Breast epithelium (tissue), 3 donors: Measurements from ENCODE around the gene SRPX.

Experiments used
- POLR2A ChIP-seq: fragments of 450-650 bp; IDR thresholded peaks from one replicate; pipeline ENCODE4 v1.6.1; 2016; ENCODE audit warnings: antibody characterized with exemption, mild to moderate bottlenecking, moderate library complexity
- POLR2AphosphoS5 ChIP-seq, 3 donors: sonication (generic); formaldehyde crosslinking; IDR thresholded peaks; one replicate each; pipeline ENCODE4 v1.6.1; 2017; ENCODE audit warnings: antibody characterized with exemption in 3 of 3
- TF ChIP-seq, protein P1 (sequence below), 3 donors: fragments of 450-650 bp; IDR thresholded peaks; one replicate each; pipeline ENCODE4 v1.5.1; 2016 to 2017; ENCODE audit warnings: antibody characterized with exemption in 3 of 3, mild to moderate bottlenecking in 3 of 3, moderate library complexity in 3 of 3

DNA sequence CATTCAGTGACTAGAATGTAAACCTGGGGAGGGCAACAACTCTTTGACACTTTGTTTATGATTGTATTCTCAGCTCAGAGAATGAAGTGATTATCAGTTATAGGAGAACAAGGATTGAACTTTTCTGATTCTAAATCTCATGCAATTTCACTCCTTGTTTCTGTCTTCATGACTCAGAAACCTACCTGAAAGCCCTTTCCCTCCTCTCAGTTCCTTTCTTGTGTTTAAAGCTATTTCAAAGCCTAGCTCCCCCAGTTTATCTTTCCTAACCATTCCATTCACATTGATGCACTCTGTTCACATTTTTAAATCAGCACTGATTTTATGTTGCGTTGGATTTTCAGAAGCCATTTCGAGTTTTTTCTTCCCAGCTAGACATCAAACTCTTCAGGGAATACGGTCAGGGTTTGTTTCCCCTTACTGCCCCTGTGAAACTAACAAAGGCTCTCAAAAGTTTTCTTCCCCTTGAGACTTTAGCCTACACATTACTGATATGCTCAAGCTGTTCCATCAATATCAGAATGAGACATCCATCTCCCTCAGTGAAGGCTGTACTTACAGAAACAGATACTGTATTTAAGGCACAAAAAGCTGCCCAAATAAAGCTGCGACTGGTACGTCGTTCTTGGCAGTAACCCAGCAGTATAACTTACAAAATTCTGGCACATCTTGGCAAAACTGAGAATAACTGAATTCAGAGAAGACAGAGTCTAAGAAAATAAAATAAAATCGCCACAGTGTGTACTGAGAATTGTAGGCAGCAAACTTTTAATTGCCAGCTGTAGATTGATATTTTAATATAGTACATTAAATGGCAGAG lies 31.0 kb downstream of the SRPX start:
- TF ChIP-seq, protein P1, sequence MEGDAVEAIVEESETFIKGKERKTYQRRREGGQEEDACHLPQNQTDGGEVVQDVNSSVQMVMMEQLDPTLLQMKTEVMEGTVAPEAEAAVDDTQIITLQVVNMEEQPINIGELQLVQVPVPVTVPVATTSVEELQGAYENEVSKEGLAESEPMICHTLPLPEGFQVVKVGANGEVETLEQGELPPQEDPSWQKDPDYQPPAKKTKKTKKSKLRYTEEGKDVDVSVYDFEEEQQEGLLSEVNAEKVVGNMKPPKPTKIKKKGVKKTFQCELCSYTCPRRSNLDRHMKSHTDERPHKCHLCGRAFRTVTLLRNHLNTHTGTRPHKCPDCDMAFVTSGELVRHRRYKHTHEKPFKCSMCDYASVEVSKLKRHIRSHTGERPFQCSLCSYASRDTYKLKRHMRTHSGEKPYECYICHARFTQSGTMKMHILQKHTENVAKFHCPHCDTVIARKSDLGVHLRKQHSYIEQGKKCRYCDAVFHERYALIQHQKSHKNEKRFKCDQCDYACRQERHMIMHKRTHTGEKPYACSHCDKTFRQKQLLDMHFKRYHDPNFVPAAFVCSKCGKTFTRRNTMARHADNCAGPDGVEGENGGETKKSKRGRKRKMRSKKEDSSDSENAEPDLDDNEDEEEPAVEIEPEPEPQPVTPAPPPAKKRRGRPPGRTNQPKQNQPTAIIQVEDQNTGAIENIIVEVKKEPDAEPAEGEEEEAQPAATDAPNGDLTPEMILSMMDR (IDR thresholded peaks at IDR 0.05), result no peak
- TF ChIP-seq POLR2AphosphoS5 (IDR thresholded peaks at IDR 0.05) (no peak), POLR2A (no peak)
